HepG2 (cell line): ENCODE measurements around the gene INKA2.

Experiments
- EZH2 ChIP-seq: conservative IDR thresholded peaks from 2 replicates; pipeline ENCODE4 v1.6.1; 2012; ENCODE audit warnings: mild to moderate bottlenecking, low read depth, low read length, moderate library complexity
- FOSL2 ChIP-seq: sonication (generic); formaldehyde crosslinking; IDR thresholded peaks from 2 replicates; pipeline ENCODE4 v1.4.0; 2020; ENCODE audit warnings: missing genetic modification reagents
- JUN ChIP-seq: sonication (generic); formaldehyde crosslinking; IDR thresholded peaks from 2 replicates; pipeline ENCODE4 v1.4.0; 2020; ENCODE audit warnings: mild to moderate bottlenecking, missing genetic modification reagents
- NCOA1 ChIP-seq: sonication (generic); formaldehyde crosslinking; IDR thresholded peaks from 2 replicates; pipeline ENCODE4 v1.9.0; 2021; ENCODE audit warnings: missing genetic modification reagents
- NFYB ChIP-seq: sonication (generic); formaldehyde crosslinking; IDR thresholded peaks from 2 replicates; pipeline ENCODE4 v1.4.0; 2020; ENCODE audit warnings: missing genetic modification reagents
- POLR2AphosphoS5 ChIP-seq: IDR thresholded peaks from 2 replicates; pipeline ENCODE4 v1.6.1; 2012; ENCODE audit warnings: low read depth, low read length
- ZNF747 ChIP-seq: sonication (generic); formaldehyde crosslinking; IDR thresholded peaks from 2 replicates; pipeline ENCODE4 v1.8.1; 2023; ENCODE audit warnings: missing genetic modification reagents, mild to moderate bottlenecking, borderline replicate concordance

DNA sequence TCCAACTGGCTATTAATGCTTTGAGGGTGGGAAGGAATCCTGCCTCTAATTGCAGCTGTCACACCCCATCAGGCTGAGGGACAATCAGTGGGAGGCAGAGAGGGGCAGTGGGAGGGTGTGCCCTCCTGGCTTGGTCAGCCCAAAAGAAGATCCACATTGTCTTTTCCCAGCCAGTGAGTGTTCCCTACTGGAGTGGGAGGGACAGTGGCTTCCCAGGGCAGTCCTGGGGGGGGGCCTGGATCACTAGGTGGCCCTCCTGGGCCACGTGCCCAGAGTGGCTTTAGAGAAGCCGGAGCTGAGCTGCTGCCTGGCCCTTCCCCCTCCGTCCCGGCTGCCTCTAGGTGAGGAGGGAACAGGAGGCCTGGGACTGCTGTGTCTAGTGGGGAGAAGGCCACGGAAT lies 14.0 kb downstream of the INKA2 start:
- TF ChIP-seq JUN (CRISPR knock-in tag) (no peak), EZH2 (no peak), FOSL2 (CRISPR knock-in tag) (no peak), ZNF747 (CRISPR knock-in tag) (no peak), NFYB (no peak), NCOA1 (CRISPR knock-in tag) (no peak), POLR2AphosphoS5 (no peak)
